Measurements from ENCODE around the gene NOA1.

DNA sequence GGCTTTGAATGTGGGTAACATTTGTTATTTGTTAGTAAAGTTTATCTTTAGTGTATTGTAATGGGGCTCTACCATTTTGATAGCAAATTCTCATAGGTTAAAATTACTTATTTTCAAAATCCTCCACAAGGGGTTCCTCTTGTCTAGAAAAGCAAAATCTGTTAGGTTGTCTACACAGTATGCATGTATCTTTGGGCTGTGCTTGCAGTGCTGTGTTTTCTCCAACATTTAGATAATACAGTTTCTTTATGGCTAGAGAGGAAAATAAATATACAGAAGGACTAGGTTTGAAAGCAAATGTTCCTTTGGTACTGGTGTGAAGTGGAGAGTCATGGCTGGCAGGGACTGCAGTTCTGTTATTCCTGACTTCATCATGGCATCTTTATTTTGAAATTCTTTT, 41.6 kb upstream of the NOA1 start:
- TF ChIP-seq, protein P1, sequence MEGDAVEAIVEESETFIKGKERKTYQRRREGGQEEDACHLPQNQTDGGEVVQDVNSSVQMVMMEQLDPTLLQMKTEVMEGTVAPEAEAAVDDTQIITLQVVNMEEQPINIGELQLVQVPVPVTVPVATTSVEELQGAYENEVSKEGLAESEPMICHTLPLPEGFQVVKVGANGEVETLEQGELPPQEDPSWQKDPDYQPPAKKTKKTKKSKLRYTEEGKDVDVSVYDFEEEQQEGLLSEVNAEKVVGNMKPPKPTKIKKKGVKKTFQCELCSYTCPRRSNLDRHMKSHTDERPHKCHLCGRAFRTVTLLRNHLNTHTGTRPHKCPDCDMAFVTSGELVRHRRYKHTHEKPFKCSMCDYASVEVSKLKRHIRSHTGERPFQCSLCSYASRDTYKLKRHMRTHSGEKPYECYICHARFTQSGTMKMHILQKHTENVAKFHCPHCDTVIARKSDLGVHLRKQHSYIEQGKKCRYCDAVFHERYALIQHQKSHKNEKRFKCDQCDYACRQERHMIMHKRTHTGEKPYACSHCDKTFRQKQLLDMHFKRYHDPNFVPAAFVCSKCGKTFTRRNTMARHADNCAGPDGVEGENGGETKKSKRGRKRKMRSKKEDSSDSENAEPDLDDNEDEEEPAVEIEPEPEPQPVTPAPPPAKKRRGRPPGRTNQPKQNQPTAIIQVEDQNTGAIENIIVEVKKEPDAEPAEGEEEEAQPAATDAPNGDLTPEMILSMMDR (IDR thresholded peaks at IDR 0.05), result no peak
- no peak for TF ChIP-seq EZH2 (IDR thresholded peaks at IDR 0.05)
